Frontal cortex (tissue), 4 donors: ENCODE measurements around the gene ANKH. TPM values are rescaled to one million over a fixed set of nuclear protein-coding genes. Genes with fewer than 3 reads are reported as not detected.
"Not testable (repeated sequence)": the region's sequence is repeated elsewhere in the genome, so short reads cannot be mapped to it uniquely, and the experiment has no call there.

Source experiments
- DNase-seq, 2 donors: peaks; one replicate each; pipeline ENCODE4 v3.0.0; 2012; ENCODE audit warnings: low spot score in 2 of 2
- FAIRE-seq: peaks from 2 replicates; lab custom pipeline; 2012; peaks lifted over from hg19 to GRCh38; lab: Jason Lieb, UNC
- total RNA-seq: library from RNA; depleted of rRNA; stranded (reverse); fragments of >200 nt; gene quantifications from one replicate; pipeline ENCODE4 v1.2.3, GENCODE V29; 2014
- donor health status: control.
- donor health status: control.
- donor health status: control.

The ANKH gene
- total RNA-seq, 1 donor from 2014 or later, result 62.8 TPM

- FAIRE-seq (no peak), DNase-seq (no peak)
Observed at GRCh38 chr5:14834584-14835550, 36.7 kb downstream of the ANKH start.

- FAIRE-seq (no peak), DNase-seq (no peak)
Observed at GRCh38 chr5:14834062-14834461, 37.5 kb downstream of the ANKH start.

DNA sequence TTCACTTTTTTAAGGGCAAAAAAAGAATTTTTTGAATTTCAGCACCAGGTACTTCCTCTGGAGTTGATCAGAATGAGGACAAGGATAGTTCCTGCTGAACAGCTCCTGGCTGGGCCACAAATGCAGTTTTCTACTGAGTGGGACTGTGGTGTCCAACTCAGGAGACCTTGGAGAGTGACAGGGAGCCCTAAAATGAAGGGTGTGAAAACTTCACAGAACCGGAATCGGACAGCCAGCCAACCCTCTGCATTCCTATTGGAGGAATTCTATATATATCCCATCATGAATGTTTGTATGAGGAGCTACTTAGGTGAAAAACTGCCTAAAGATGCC lies 40.6 kb downstream of the ANKH start:
- FAIRE-seq, result no peak
- DNase-seq, result no peak

GRCh38 chr5:14830210-14831005 lies 41.2 kb downstream of the ANKH start:
- DNase-seq (no peak), FAIRE-seq (no peak)

GRCh38 chr5:14829396-14829795 lies 42.2 kb downstream of the ANKH start:
- no peak for FAIRE-seq

DNA sequence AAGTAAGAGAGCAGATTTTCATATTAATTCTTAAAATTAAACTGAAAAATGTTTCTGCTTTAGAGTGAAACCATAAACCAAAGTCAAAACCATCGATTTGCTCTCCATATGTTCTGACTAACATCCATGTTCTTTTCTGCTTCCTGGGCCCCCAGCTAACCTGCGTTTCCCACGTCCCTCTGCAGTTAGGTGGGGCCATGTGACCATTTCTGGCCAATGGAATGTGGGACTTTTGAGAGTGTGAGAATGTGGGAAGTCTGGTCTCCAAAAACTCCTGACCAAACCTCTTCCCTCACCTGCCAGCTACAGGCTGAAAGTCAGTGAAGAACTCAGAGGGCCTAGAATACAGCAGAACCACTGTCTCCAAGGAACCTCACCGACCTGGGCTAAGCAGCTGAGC lies 44.9 kb downstream of the ANKH start:
- FAIRE-seq, result no peak
- DNase-seq, result no peak

More at GRCh38 chr5:14829396-14829795, 42.2 kb downstream of the ANKH start:
- DNase-seq, result no peak

- DNase-seq (no peak), FAIRE-seq (no peak)
Observed at GRCh38 chr5:14825977-14826376, 45.6 kb downstream of the ANKH start.

DNA sequence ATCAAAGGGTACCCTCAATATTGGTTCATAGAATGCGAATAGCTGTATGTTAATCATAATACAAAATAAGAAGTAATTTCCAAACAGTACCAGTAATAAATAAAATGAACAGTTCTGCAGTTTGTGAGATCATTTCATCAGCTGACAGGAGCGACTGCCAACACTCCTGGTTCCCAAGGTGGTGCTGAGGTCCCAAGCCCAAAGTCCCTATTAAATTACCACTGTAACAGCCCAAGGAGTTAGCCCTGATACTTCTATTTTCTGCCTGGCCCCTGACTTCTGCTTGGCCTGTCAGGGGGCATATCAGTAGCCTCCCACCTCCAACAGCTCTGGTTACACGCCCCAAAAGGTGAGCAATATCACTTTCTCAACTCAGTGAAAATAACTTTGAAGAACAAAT lies 47.1 kb downstream of the ANKH start:
- no peak for DNase-seq
- FAIRE-seq, result no peak

DNA sequence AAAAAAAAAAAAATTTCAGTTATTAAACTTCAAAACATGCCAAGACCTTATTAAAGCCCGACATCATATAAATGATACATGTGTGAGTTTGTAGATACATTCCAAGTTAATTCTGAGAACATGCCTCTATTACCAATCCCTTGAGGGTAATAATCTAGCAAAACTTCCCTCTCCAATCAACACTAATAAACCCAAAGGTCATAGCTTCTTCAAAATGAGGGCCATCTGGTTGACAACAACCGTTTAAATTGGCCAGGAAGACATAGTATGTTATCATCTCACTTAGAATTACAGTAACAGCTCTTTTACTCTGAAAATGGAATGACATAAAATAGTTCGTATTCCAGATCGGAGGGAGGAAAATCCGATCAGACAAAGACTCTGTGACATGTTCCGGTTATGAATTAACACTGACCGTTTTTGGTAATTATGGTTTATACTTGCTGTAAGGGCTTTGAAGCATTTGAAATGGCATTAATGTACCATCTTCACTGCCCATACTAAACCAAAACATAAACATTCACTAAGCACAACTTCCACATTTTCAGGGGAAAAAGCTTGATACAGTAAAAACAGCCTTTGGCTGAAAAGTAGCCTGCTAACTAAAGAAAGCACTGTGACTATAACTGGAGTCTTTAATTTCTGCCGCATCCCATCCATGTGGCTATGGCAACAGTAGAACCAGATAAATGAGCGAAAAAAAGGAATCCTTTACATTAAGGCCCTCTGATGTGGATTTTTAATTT lies 50.3 kb downstream of the ANKH start:
- DNase-seq, result no peak

DNA sequence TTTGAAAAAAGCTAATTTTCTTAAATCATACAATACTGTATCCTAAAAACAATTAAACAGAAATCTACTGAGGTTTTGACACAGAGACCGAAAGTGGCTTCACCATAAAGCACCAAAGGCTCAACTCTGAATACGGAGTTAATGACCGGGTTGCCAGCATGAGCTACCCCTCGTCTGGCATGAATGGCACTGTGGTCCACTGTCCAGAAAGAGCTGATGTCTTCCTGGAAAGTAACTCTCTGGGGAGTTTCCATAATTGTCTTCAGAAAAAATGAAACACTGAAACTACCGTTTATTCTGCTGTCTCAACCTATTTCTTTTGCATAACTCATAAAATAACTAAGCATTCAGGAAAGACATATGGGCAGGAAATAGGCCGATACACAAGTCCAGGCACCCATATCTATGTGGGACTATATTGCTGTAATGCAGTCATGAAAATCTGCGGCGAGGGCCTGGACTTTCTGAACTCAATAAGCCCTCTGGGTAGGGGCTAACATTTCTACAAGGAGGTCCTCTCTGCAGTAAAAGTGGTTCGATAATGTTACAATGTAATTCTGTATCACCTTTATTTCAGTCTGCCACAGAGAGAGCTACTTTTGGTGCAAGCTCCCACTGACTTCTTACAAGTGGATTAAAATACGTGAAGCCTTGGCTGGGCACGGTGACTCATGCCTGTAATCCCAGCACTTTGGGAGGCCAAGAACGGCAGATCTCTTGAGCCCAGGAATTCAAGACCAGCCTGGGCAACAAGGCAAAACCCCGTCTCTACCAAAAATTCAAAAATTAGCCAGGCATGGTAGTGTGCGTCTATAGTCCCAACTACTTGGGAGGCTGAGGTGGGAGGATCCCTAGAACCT lies 52.4 kb downstream of the ANKH start:
- FAIRE-seq (no peak), DNase-seq (no peak)

More for the DNA sequence above, 50.3 kb downstream of the ANKH start:
- no peak for FAIRE-seq

DNA sequence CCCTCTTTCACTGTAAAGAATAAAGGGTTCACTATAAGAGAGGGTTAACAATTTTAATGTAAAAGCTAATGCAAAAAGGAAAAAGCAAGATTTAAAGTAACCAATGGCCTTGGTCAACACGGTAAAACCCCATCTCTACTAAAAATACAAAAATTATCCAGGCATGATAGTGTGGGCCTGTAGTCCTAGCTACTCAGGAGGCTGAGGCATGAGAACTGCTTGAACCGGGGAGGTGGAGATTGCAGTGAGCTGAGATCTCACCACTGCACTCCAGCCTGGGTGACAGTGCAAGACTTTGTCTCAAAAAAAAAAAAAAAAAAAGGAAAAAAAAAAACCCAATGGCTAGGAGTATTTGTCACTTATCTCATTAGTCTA lies 53.8 kb downstream of the ANKH start:
- DNase-seq, FAIRE-seq: not testable (repeated sequence)

- DNase-seq, result no peak
- no peak for FAIRE-seq
Observed at GRCh38 chr5:14816999-14817761, 54.4 kb downstream of the ANKH start.

- no peak for FAIRE-seq
Observed at GRCh38 chr5:14816374-14816998, 55.1 kb downstream of the ANKH start.

GRCh38 chr5:14813747-14814146 lies 57.8 kb downstream of the ANKH start:
- FAIRE-seq, result no peak

More at GRCh38 chr5:14816374-14816998, 55.1 kb downstream of the ANKH start:
- no peak for DNase-seq

GRCh38 chr5:14812166-14812565 lies 59.4 kb downstream of the ANKH start:
- no peak for DNase-seq
- no peak for FAIRE-seq

More at GRCh38 chr5:14813747-14814146, 57.8 kb downstream of the ANKH start:
- DNase-seq, result no peak

GRCh38 chr5:14810928-14811572 lies 60.5 kb downstream of the ANKH start:
- no peak for FAIRE-seq
- DNase-seq, result no peak

- FAIRE-seq (no peak), DNase-seq (no peak)
Observed at GRCh38 chr5:14810282-14810681, 61.3 kb downstream of the ANKH start.
